M059J (cell line): Measurements from ENCODE around the gene MED10. TPM values are rescaled to one million over a fixed set of nuclear protein-coding genes. Genes with fewer than 3 reads are reported as not detected.

Experiments
- DNase-seq: peaks from one replicate; pipeline ENCODE4 v3.0.0-alpha.2; 2012; ENCODE audit warnings: low read depth
- total RNA-seq: library from RNA; depleted of rRNA; stranded (reverse); fragments of >200 nt; shearing (Covaris generic); gene quantifications from 2 replicates; pipeline ENCODE4 v1.2.3, GENCODE V29; 2014; rRNA removed

MED10 gene
- 9.7 and 12.8 TPM in 2 replicates for total RNA-seq

- peak; percentile 93 for DNase-seq
Measured at GRCh38 chr5:6377905-6378765, at the start of gene MED10. TSS of gene MED10 (minus strand) at chr5:6378547. CDS start at chr5:6378483, 64 bp downstream.

GRCh38 chr5:6427694-6428093, 49.3 kb upstream of the MED10 start:
- DNase-seq = peak; percentile 31

GRCh38 chr5:6424700-6425099, 46.4 kb upstream of the MED10 start:
- DNase-seq = no peak

GRCh38 chr5:6424110-6424659, 45.8 kb upstream of the MED10 start:
- no peak for DNase-seq

GRCh38 chr5:6423327-6424109, 45.2 kb upstream of the MED10 start:
- DNase-seq = peak; percentile 32

GRCh38 chr5:6419340-6419852, 41.0 kb upstream of the MED10 start:
- peak; percentile 34 for DNase-seq

- DNase-seq = no peak
Measured at GRCh38 chr5:6418679-6419276, 40.4 kb upstream of the MED10 start.

- no peak for DNase-seq
Measured at GRCh38 chr5:6417657-6418056, 39.3 kb upstream of the MED10 start.

GRCh38 chr5:6412811-6413210, 34.5 kb upstream of the MED10 start:
- no peak for DNase-seq

GRCh38 chr5:6411141-6411540, 32.8 kb upstream of the MED10 start:
- DNase-seq = peak; percentile 7

GRCh38 chr5:6410421-6410820, 32.1 kb upstream of the MED10 start:
- DNase-seq = no peak

- peak; percentile 40 for DNase-seq
Measured at GRCh38 chr5:6408627-6409446, 30.5 kb upstream of the MED10 start.

GRCh38 chr5:6408260-6408596, 29.9 kb upstream of the MED10 start:
- no peak for DNase-seq

- DNase-seq = no peak
Measured at GRCh38 chr5:6407558-6408259, 29.4 kb upstream of the MED10 start.

- DNase-seq = no peak
Measured at GRCh38 chr5:6405591-6405990, 27.2 kb upstream of the MED10 start.

GRCh38 chr5:6404129-6404528, 25.8 kb upstream of the MED10 start:
- peak; percentile 61 for DNase-seq

- no peak for DNase-seq
Measured at GRCh38 chr5:6403416-6403815, 25.1 kb upstream of the MED10 start.

GRCh38 chr5:6402939-6403338, 24.6 kb upstream of the MED10 start:
- peak; percentile 37 for DNase-seq

GRCh38 chr5:6401410-6401809, 23.1 kb upstream of the MED10 start:
- DNase-seq = no peak
